OCI-LY7 (cell line): ENCODE measurements around the gene LRIG1.

ENCODE experiments used
- EZH2phosphoT487 ChIP-seq: fragments of 200-600 bp; sonication (generic); IDR thresholded peaks from 2 replicates; pipeline ENCODE4 v1.6.1; 2018; ENCODE audit warnings: low read depth, borderline replicate concordance, mild to moderate bottlenecking, mixed run types, antibody characterized with exemption, low read length, moderate library complexity, mixed read lengths
- TF ChIP-seq, protein P1 (sequence below): fragments of 200-600 bp; sonication (generic); conservative IDR thresholded peaks from 2 replicates; pipeline ENCODE4 v1.5.1; 2014; ENCODE audit warnings: mild to moderate bottlenecking, antibody characterized with exemption, low read length, moderate library complexity, mixed read lengths

- TF ChIP-seq, protein P1, sequence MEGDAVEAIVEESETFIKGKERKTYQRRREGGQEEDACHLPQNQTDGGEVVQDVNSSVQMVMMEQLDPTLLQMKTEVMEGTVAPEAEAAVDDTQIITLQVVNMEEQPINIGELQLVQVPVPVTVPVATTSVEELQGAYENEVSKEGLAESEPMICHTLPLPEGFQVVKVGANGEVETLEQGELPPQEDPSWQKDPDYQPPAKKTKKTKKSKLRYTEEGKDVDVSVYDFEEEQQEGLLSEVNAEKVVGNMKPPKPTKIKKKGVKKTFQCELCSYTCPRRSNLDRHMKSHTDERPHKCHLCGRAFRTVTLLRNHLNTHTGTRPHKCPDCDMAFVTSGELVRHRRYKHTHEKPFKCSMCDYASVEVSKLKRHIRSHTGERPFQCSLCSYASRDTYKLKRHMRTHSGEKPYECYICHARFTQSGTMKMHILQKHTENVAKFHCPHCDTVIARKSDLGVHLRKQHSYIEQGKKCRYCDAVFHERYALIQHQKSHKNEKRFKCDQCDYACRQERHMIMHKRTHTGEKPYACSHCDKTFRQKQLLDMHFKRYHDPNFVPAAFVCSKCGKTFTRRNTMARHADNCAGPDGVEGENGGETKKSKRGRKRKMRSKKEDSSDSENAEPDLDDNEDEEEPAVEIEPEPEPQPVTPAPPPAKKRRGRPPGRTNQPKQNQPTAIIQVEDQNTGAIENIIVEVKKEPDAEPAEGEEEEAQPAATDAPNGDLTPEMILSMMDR, result no peak
- no peak for TF ChIP-seq EZH2phosphoT487
These were observed 113.7 kb downstream of the LRIG1 start for GRCh38 chr3:66386925-66387650.
